ENCODE measurements around the gene NRXN2. TPM values are rescaled to one million over a fixed set of nuclear protein-coding genes. Genes with fewer than 3 reads are reported as not detected.

NRXN2 gene
- total and polyA plus RNA-seq, 11 donors: 0.42 to 5.5 (median 0.92) TPM; not detected in 1

DNA sequence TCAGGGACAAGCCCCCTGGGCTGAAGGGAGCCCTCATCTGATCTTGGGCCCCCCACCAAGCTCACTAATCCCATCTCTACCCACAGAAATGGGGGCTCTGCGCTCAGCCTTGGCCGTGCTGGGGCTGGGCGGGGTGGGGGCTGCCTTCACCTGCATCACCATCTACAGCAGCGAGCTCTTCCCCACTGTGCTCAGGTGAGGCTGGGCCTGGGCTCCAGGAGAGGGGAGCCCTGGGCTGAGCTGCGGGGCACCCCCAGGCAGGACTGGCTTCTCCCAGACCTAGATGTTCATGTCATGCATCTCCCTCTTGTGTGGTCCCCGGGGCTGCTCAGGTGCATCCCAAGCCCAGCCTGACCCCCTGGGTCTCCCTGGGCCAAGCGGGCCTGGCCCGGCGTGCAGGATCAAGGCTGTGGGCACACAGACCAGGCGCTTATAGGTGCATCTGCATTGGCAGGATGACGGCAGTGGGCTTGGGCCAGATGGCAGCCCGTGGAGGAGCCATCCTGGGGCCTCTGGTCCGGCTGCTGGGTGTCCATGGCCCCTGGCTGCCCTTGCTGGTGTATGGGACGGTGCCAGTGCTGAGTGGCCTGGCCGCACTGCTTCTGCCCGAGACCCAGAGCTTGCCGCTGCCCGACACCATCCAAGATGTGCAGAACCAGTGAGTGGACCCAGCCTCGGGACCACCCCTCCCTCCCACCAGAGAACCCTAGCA lies 122.6 kb downstream of the NRXN2 start:
- H3K27ac ChIP-seq: no peak overlapping the region
- intact Hi-C loops (cut with DNase I): loop anchor here in 1 of 10 donors (5.0 kb wide), 1 partner anchor 38 kb away; no protein-coding TSS in a partner anchor
- H3K9me3 ChIP-seq: no peaks in the 10 kb centered on the region
- H3K27me3 ChIP-seq: no peaks in the 10 kb centered on the region
- H3K36me3 ChIP-seq: no peaks in the 10 kb centered on the region
- no peaks in the 10 kb centered on the region for H3K4me1 ChIP-seq
- TF ChIP-seq POLR2A (IDR thresholded peaks at IDR 0.05): no peak
- TF ChIP-seq, protein P1, sequence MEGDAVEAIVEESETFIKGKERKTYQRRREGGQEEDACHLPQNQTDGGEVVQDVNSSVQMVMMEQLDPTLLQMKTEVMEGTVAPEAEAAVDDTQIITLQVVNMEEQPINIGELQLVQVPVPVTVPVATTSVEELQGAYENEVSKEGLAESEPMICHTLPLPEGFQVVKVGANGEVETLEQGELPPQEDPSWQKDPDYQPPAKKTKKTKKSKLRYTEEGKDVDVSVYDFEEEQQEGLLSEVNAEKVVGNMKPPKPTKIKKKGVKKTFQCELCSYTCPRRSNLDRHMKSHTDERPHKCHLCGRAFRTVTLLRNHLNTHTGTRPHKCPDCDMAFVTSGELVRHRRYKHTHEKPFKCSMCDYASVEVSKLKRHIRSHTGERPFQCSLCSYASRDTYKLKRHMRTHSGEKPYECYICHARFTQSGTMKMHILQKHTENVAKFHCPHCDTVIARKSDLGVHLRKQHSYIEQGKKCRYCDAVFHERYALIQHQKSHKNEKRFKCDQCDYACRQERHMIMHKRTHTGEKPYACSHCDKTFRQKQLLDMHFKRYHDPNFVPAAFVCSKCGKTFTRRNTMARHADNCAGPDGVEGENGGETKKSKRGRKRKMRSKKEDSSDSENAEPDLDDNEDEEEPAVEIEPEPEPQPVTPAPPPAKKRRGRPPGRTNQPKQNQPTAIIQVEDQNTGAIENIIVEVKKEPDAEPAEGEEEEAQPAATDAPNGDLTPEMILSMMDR (IDR thresholded peaks at IDR 0.05): no peak
- H3K4me3 ChIP-seq: no peak overlapping the region
- 79 to 95% (median 90%) methylated on average over 9 to 19 of the region's 19 CpGs for WGBS, 4 donors
- ATAC-seq: no peak
- DNase-seq: peak in 1 of 5 donors; percentile 48

DNA sequence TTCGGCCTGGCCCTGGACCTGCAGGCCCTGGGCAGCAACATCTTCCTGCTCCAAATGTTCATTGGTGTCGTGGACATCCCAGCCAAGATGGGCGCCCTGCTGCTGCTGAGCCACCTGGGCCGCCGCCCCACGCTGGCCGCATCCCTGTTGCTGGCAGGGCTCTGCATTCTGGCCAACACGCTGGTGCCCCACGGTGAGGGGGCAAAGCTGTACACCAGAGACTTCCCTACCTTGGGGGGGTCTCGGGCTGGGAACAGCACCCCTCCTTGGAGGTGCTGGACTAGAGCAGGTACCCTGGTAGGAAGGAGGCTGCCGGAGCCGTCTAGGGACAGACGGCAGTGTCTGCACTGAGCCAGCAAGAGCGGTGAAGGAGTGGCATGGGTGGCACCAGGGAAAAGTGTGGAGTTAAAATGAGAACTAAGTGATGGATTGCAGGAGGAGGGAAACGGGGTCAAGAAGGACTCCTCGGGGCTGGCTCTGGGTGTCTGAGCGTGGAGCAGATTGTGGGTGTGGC lies 123.2 kb downstream of the NRXN2 start:
- Histone ChIP-seq H3K4me3 (no peak overlapping the region), H3K27me3 (no peaks in the 10 kb centered on the region), H3K4me1 (no peaks in the 10 kb centered on the region), H3K27ac (no peak overlapping the region), H3K36me3 (no peaks in the 10 kb centered on the region), H3K9me3 (no peaks in the 10 kb centered on the region)
- 83 to 90% (median 85%) methylated on average over 8 to 17 of the region's 17 CpGs for WGBS, 4 donors
- TF ChIP-seq POLR2A (IDR thresholded peaks at IDR 0.05): no peak
- DNase-seq (peak in 1 of 5 donors; percentile 37), ATAC-seq (no peak)
- intact Hi-C loops (cut with DNase I): loop anchor here in 1 of 10 donors (5.0 kb wide), 1 partner anchor 37 kb away; no protein-coding TSS in a partner anchor

DNA sequence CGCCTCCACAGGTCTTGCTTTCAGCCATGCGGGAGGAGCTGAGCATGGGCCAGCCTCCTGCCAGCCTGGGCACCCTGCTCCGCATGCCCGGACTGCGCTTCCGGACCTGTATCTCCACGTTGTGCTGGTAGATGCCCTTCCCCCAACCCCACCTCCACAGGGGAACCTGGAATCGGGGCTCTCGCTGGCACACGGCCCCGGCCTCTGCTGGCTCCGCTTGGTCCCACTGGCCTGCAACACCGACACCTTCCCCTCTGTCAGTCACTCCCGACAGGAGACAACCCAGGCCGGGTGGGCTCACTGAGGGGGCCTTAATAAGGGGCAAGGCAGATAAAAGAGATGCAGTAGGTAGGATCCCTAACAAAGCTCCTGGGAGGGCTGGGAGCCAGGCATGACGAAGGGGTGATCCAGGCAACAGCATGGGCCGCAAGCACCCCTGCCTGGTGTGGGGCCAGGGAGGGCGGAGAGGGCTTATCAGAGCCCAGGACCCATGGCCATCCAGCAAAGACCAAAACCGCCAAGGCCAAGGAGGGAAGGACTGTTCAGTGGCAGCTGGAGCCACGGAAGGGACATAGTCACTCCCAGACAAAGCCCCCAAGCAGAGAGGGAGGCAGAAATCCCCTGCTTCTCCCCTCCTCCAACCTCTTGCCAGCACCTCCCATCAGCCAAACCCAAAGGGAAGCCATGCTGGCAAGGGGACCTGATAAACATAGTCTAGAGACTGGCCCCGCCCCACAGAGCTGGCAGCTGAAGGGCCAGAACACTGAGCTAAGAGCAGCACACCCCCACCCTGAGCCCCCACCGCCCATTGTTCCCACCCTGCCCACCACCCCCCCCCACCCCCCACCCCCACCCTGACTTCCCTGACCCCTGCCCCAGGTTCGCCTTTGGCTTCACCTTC lies 124.0 kb downstream of the NRXN2 start:
- Histone ChIP-seq H3K27ac (no peak overlapping the region), H3K9me3 (no peaks in the 10 kb centered on the region), H3K4me1 (no peaks in the 10 kb centered on the region), H3K27me3 (no peaks in the 10 kb centered on the region), H3K4me3 (no peak overlapping the region), H3K36me3 (no peaks in the 10 kb centered on the region)
- DNase-seq (peak in 2 of 5 donors; percentile 15 to 45), ATAC-seq (no peak)
- intact Hi-C loops (cut with DNase I): no loop called here
- WGBS, 4 donors: 75 to 84% (median 80%) methylated on average over 10 to 23 of the region's 23 CpGs
- no peak for TF ChIP-seq POLR2A (IDR thresholded peaks at IDR 0.05)
- TF ChIP-seq, protein P1 (IDR thresholded peaks at IDR 0.05): no peak

DNA sequence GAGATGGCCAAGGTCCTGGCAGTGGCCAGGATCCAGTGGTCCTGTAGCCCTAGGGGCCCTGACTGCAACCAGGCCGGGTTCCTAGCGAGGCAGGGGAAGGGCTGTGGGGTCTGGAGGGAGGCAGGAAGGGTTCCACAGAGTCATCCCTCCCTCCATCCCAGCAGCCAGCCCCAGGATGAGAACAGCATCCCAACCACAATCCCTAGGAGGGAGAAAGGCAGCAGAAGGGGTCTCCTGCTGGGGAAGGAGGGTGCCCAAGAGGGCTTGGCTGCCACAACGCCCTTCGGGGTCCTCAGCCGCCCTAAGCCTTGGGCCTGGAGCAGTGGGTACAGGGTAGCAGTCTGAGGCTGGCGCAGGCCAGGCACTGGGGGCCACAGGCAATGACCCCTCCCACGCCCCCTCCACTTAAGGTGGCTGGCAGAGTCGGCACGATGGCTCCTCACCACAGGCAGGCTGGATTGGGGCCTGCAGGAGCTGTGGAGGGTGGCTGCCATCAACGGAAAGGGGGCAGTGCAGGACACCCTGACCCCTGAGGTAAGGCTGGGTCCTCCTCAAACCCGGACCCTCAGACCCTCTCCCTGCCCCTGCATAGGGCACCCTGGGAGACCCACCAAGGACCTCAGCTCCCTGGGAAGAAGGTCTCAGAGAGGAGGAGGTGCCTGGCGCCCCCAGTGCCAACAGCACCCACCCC lies 124.7 kb downstream of the NRXN2 start:
- WGBS, 4 donors: 88 to 92% (median 90%) methylated on average over 3 to 12 of the region's 12 CpGs
- no peak for TF ChIP-seq POLR2A (IDR thresholded peaks at IDR 0.05)
- TF ChIP-seq, protein P1 (IDR thresholded peaks at IDR 0.05): no peak
- DNase-seq: peak in 2 of 5 donors; percentile 9 to 42

More for the DNA sequence above, 124.7 kb downstream of the NRXN2 start:
- no peaks in the 10 kb centered on the region for H3K36me3 ChIP-seq
- no peak overlapping the region for H3K4me3 ChIP-seq
- H3K27ac ChIP-seq: no peak overlapping the region
- ATAC-seq: no peak
- H3K4me1 ChIP-seq: no peaks in the 10 kb centered on the region
- H3K9me3 ChIP-seq: no peaks in the 10 kb centered on the region
- intact Hi-C loops (cut with DNase I): no loop called here
- H3K27me3 ChIP-seq: no peaks in the 10 kb centered on the region

Data from heart left ventricle (tissue), 16 donors.